Neuronal stem cell (in vitro differentiated cells): ENCODE measurements around the gene KRTDAP.
A peak's percentile ranks its signal among the peaks of the same experiment; 100 is the strongest.

Source experiments
- DNase-seq: peaks from one replicate; pipeline ENCODE4 v3.0.0-alpha.2; 2013; ENCODE audit warnings: low spot score
- H2AFZ ChIP-seq: one replicate; pipeline ENCODE4 v1.6.1; 2013; ENCODE audit warnings: mild to moderate bottlenecking, low read length, inconsistent platforms
- H2AK5ac ChIP-seq: 2 replicates; pipeline ENCODE4 v1.6.1; 2013; ENCODE audit warnings: low read depth, mild to moderate bottlenecking, inconsistent platforms, low read length, moderate library complexity, mixed read lengths
- H2BK120ac ChIP-seq: 2 replicates; pipeline ENCODE4 v1.6.1; 2013; ENCODE audit warnings: low read depth, mild to moderate bottlenecking, inconsistent platforms, low read length, moderate library complexity, mixed read lengths
- H2BK12ac ChIP-seq: one replicate; pipeline ENCODE4 v1.6.1; 2013; ENCODE audit warnings: low read length, inconsistent platforms
- H2BK15ac ChIP-seq: 2 replicates; pipeline ENCODE4 v1.6.1; 2013; ENCODE audit warnings: mild to moderate bottlenecking, low read length, inconsistent platforms, mixed read lengths
- H2BK5ac ChIP-seq: one replicate; pipeline ENCODE4 v1.6.1; 2013; ENCODE audit warnings: inconsistent platforms, mild to moderate bottlenecking, low read length, moderate library complexity
- H3K14ac ChIP-seq: one replicate; pipeline ENCODE4 v1.6.1; 2013; ENCODE audit warnings: low read length, inconsistent platforms
- H3K18ac ChIP-seq: 2 replicates; pipeline ENCODE4 v1.6.1; 2013; ENCODE audit warnings: low read length, inconsistent platforms
- H3K23ac ChIP-seq: 2 replicates; pipeline ENCODE4 v1.6.1; 2013; ENCODE audit warnings: low read depth, mild to moderate bottlenecking, mixed read lengths, low read length, inconsistent platforms; ENCODE audit not compliant: poor library complexity
- H3K27ac ChIP-seq: replicated peaks from 3 replicates; pipeline ENCODE4 v1.5.1; 2013; ENCODE audit warnings: low read length, inconsistent platforms
- H3K27me3 ChIP-seq, 3 experiments: 2 replicates each; pipeline ENCODE4 v1.6.1; 2013; ENCODE audit warnings: low read length in 3 of 3, mild to moderate bottlenecking in 2 of 3, inconsistent platforms in 1 of 3, low read depth in 1 of 3, mixed read lengths in 1 of 3, moderate library complexity in 1 of 3; ENCODE audit not compliant: control insufficient read depth in 3 of 3, insufficient read depth in 3 of 3
- H3K36me3 ChIP-seq, 2 donors: replicated peaks in 1 of 2; 2 replicates each; pipeline ENCODE4 v1.6.1; 2013; ENCODE audit warnings: low read length in 2 of 2; ENCODE audit not compliant: control insufficient read depth in 2 of 2, insufficient read depth in 2 of 2
- H3K4ac ChIP-seq: 2 replicates; pipeline ENCODE4 v1.6.1; 2013; ENCODE audit warnings: inconsistent platforms, mild to moderate bottlenecking, low read length, moderate library complexity
- H3K4me1 ChIP-seq, 2 donors: 1 replicate in 1 of 2; 2 replicates in 1 of 2; pipeline ENCODE4 v1.6.1; 2013; ENCODE audit warnings: low read length in 2 of 2, low read depth in 1 of 2; ENCODE audit not compliant: control insufficient read depth in 2 of 2, insufficient read depth in 1 of 2
- H3K4me2 ChIP-seq: one replicate; pipeline ENCODE4 v1.6.1; 2013; ENCODE audit warnings: mild to moderate bottlenecking, low read length, inconsistent platforms; ENCODE audit not compliant: insufficient read depth, poor library complexity, severe bottlenecking
- H3K4me3 ChIP-seq, 2 donors: 2 replicates each; pipeline ENCODE4 v1.5.1; 2013; ENCODE audit warnings: low read length in 2 of 2, mild to moderate bottlenecking in 2 of 2, inconsistent platforms in 1 of 2, moderate library complexity in 1 of 2
- H3K79me1 ChIP-seq: one replicate; pipeline ENCODE4 v1.6.1; 2013; ENCODE audit warnings: low read depth, mild to moderate bottlenecking, inconsistent platforms, low read length, moderate library complexity
- H3K9ac ChIP-seq: one replicate; pipeline ENCODE4 v1.6.1; 2013; ENCODE audit warnings: mild to moderate bottlenecking, low read depth, low read length, inconsistent platforms; ENCODE audit not compliant: poor library complexity
- H3K9me3 ChIP-seq, 2 donors: replicated peaks in 1 of 2; 2 replicates each; pipeline versions ENCODE3 to v1.6.1; 2013; ENCODE audit warnings: low read length in 2 of 2, mild to moderate bottlenecking in 2 of 2, inconsistent platforms in 1 of 2, low read depth in 1 of 2, mixed read lengths in 1 of 2, moderate library complexity in 1 of 2; ENCODE audit not compliant: control insufficient read depth in 2 of 2, insufficient read depth in 1 of 2
- H4K8ac ChIP-seq: one replicate; pipeline ENCODE4 v1.6.1; 2013; ENCODE audit warnings: low read depth, mild to moderate bottlenecking, inconsistent platforms, low read length, moderate library complexity
- H4K91ac ChIP-seq: one replicate; pipeline ENCODE4 v1.6.1; 2013; ENCODE audit warnings: low read length, low read depth, mild to moderate bottlenecking, inconsistent platforms; ENCODE audit not compliant: poor library complexity
- WGBS, 2 donors: extraction: QIAGEN DNeasy Blood & Tissue Kit; methylation state at CpG; one replicate each; pipeline ENCODE4 v1.1.7; 2013; ENCODE audit warnings: missing lambda C conversion rate in 2 of 2, mixed read lengths in 1 of 2; ENCODE audit not compliant: insufficient read length in 2 of 2, insufficient replicate concordance in 1 of 2; ENCODE audit errors: extremely low coverage in 2 of 2; 5-methylcytosine and 5-hydroxymethylcytosine counted together

The KRTDAP gene

DNA sequence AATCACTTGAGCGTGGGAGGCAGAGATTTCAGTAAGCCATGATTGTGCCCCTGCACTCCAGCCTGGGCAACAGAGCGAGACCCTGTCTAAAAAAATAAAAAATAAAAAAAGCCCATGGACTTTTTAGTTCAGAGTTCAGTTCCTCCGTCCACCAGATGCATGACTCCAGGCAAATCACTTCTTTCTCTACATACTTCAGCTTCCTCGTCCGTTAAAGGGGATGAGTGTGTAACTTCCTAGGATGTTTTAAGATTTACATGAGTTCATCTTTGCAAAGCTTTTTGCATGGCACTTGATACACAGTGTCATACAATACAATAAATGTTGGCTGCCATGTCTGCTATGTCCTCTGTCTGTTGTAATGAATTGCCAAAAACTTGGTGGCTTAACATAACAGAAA lies 52.2 kb downstream of the KRTDAP start:
- no CpG with 5 or more reads among the region's 5 CpGs for WGBS, 2 donors
- Histone ChIP-seq H2BK5ac (no peak overlapping the region), H3K27me3 (peaks cover 0 to 18% (median 0%) of the 10 kb centered on the region in 3 experiments), H3K23ac (no peak overlapping the region), H2BK120ac (no peak overlapping the region), H4K91ac (no peak overlapping the region), H3K9ac (no peak overlapping the region), H3K36me3 (no peaks in the 10 kb centered on the region), H4K8ac (no peak overlapping the region), H3K4me2 (no peak overlapping the region), H3K4ac (no peak overlapping the region), H3K14ac (no peak overlapping the region), H2BK15ac (no peak overlapping the region), H2AK5ac (no peak overlapping the region), H3K18ac (no peak overlapping the region), H3K4me1 (no peaks in the 10 kb centered on the region), H3K79me1 (no peaks in the 10 kb centered on the region), H2BK12ac (no peak overlapping the region), H3K9me3 (no peaks in the 10 kb centered on the region), H3K4me3 (no peak overlapping the region), H3K27ac (no peak overlapping the region), H2AFZ (no peak overlapping the region)
- no peak for DNase-seq

GRCh38 chr19:35437406-35437951 lies 52.8 kb downstream of the KRTDAP start:
- Histone ChIP-seq H3K4me3 (no peak overlapping the region), H3K14ac (no peak overlapping the region), H3K4me2 (no peak overlapping the region), H3K9ac (no peak overlapping the region), H2BK12ac (no peak overlapping the region), H2AK5ac (no peak overlapping the region), H4K8ac (no peak overlapping the region), H3K27me3 (peaks cover 0 to 22% (median 0%) of the 10 kb centered on the region in 3 experiments), H3K36me3 (no peaks in the 10 kb centered on the region), H3K23ac (peak overlapping the region; percentile 34), H4K91ac (no peak overlapping the region), H3K27ac (no peak overlapping the region), H3K18ac (no peak overlapping the region), H2BK120ac (no peak overlapping the region), H3K79me1 (no peaks in the 10 kb centered on the region), H3K4me1 (no peaks in the 10 kb centered on the region), H2BK15ac (no peak overlapping the region), H2BK5ac (no peak overlapping the region), H3K4ac (no peak overlapping the region), H3K9me3 (no peaks in the 10 kb centered on the region), H2AFZ (no peak overlapping the region)
- no CpG with 5 or more reads among the region's 15 CpGs for WGBS, 2 donors
- no peak for DNase-seq
